NCI-H128 (cell line): ENCODE measurements around the gene CNGA1.

ENCODE experiments used
- DNase-seq: peaks from one replicate; lab custom pipeline; 2025; ENCODE audit not compliant: unreplicated experiment; lab: John Stamatoyannopoulos, UW

Gene CNGA1

DNA sequence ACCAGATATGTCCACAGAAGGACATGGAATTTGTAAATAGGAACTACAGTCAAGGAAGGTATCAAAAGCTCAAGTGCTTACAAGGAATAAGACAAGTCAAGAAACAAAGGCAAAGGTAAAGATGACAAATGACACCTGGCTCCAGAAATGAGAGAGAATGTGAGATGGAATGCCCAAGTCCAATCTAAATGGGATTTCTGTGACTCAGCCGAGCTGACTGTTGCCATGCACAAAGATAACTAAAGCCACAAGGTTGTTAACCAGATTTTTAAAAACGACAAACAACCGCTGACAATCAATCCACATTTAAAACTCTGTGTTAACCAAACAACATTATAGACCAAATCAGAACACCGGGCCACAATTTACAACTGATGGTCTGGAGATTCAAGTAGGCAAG, 103.2 kb downstream of the CNGA1 start:
- DNase-seq: no peak

- DNase-seq: no peak
Observed at GRCh38 chr4:47907089-47907646, 109.3 kb downstream of the CNGA1 start.

DNA sequence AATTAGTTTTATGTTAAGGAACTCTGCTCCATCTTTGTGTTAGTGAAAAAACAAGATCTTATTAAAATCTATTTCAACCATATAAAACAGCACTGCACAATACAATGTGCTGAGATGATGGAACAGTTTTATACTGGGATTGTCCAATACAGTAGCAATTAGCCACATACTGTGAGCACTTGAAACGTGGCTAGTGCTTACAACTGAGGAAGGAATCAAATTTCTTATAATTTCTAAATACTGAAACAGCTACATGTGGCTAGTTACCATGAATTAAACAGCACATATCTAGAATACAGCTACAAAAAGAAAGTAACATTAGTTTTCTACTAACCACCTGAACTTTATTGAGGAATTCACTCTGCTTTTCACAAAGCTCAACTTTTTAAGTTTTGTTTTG, 116.8 kb downstream of the CNGA1 start:
- no peak for DNase-seq

DNA sequence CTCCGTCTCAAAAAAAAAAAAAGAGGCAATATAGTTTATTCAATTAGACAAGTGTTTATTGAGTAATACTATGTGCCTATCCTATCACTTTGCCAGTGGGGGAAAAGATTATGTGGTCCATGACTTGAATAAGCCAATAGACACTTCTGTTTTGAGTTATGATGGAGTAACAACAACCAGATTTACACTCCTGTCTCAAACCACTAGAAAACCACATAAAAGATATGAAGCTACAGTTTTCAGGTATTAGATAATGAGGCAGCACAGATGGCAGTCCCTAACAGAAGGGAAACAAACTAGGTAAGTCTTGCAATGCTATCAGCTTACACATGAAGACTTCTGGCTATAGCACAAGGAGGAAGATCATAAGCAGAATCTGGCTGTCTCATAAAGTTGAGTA, 124.6 kb downstream of the CNGA1 start:
- DNase-seq: no peak
